Activated CD4-positive, alpha-beta T cell treated with anti-CD3 and anti-CD28 coated beads, Interleukin-2, amount 50 U/mL, for 24 hours (primary cell): ENCODE results near the gene TEX14.
"Not testable (repeated sequence)": the region's sequence is repeated elsewhere in the genome, so short reads cannot be mapped to it uniquely, and the experiment has no call there.

ENCODE experiments used
- DNase-seq, 2 donors: peaks; one replicate each; pipeline ENCODE4 v3.0.0-alpha.2; 2020; ENCODE audit warnings: low read depth in 1 of 2, low spot score in 1 of 2

The TEX14 gene

GRCh38 chr17:58565389-58566311 is 126.2 kb downstream of the TEX14 start:
- DNase-seq, result no peak

- no peak for DNase-seq
Measured at GRCh38 chr17:58564971-58565370, 126.9 kb downstream of the TEX14 start.

- DNase-seq, result no peak
Measured at GRCh38 chr17:58564243-58564642, 127.6 kb downstream of the TEX14 start.

GRCh38 chr17:58560511-58560910 is 131.3 kb downstream of the TEX14 start:
- DNase-seq, result no peak

GRCh38 chr17:58557981-58558380 is 133.9 kb downstream of the TEX14 start:
- no peak for DNase-seq

- DNase-seq, result no peak
Measured at GRCh38 chr17:58556833-58557250, 135.0 kb downstream of the TEX14 start.

- DNase-seq, result not testable (repeated sequence)
Measured at GRCh38 chr17:58555109-58555508, 136.7 kb downstream of the TEX14 start.

GRCh38 chr17:58541249-58541648 is 150.6 kb downstream of the TEX14 start:
- DNase-seq, result no peak

- DNase-seq, result no peak
Measured at GRCh38 chr17:58539698-58540097, 152.1 kb downstream of the TEX14 start.

GRCh38 chr17:58538811-58539409 is 152.9 kb downstream of the TEX14 start:
- DNase-seq, result no peak

- DNase-seq, result no peak
Measured at GRCh38 chr17:58537266-58537665, 154.6 kb downstream of the TEX14 start.

GRCh38 chr17:58536542-58536941 is 155.3 kb downstream of the TEX14 start:
- no peak for DNase-seq

- DNase-seq, result no peak
Measured at GRCh38 chr17:58535431-58535830, 156.4 kb downstream of the TEX14 start.

GRCh38 chr17:58534901-58535421 is 156.9 kb downstream of the TEX14 start:
- no peak for DNase-seq

- no peak for DNase-seq
Measured at GRCh38 chr17:58534331-58534730, 157.5 kb downstream of the TEX14 start.

GRCh38 chr17:58533616-58534188 is 158.1 kb downstream of the TEX14 start:
- no peak for DNase-seq

GRCh38 chr17:58532555-58532951 is 159.3 kb downstream of the TEX14 start:
- no peak for DNase-seq

GRCh38 chr17:58531661-58532554 is 159.9 kb downstream of the TEX14 start:
- DNase-seq, result peak in 1 of 2 donors; percentile 35

- no peak for DNase-seq
Measured at GRCh38 chr17:58531122-58531521, 160.7 kb downstream of the TEX14 start.

GRCh38 chr17:58530655-58531054 is 161.2 kb downstream of the TEX14 start:
- DNase-seq, result no peak

GRCh38 chr17:58529275-58529674 is 162.6 kb downstream of the TEX14 start:
- DNase-seq, result no peak
